Measurements from ENCODE around the gene TUBGCP6.

DNA sequence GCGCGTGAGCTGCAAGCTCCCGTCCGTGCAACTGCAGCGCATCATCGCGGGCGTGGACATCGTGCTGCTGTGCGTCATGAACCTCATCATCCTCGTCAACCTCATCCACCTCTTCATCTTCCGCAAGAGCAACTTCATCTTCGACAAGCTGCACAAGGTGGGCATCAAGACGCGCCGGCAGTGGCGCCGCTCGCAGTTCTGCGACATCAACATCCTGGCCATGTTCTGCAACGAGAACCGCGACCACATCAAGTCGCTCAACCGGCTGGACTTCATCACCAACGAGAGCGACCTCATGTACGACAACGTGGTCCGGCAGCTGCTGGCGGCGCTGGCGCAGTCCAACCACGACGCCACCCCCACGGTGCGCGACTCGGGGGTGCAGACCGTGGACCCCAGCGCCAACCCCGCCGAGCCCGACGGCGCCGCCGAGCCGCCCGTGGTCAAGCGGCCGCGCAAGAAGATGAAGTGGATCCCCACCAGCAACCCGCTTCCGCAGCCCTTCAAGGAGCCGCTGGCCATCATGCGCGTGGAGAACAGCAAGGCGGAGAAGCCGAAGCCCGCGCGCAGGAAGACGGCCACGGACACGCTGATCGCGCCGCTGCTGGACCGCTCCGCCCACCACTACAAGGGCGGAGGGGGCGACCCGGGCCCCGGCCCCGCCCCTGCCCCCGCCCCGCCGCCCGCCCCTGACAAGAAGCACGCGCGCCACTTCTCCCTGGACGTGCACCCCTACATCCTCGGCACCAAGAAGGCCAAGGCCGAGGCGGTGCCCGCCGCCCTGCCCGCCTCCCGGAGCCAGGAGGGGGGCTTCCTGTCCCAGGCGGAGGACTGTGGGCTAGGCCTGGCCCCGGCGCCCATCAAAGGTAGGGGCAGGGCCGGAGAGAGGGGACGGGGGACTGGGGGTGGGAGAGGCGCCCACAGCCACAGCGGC, 67.0 kb downstream of the TUBGCP6 start:
- TF ChIP-seq POLR2A (IDR thresholded peaks at IDR 0.05) (no peak), EP300 (IDR thresholded peaks at IDR 0.05) (no peak)
- TF ChIP-seq, protein P1, sequence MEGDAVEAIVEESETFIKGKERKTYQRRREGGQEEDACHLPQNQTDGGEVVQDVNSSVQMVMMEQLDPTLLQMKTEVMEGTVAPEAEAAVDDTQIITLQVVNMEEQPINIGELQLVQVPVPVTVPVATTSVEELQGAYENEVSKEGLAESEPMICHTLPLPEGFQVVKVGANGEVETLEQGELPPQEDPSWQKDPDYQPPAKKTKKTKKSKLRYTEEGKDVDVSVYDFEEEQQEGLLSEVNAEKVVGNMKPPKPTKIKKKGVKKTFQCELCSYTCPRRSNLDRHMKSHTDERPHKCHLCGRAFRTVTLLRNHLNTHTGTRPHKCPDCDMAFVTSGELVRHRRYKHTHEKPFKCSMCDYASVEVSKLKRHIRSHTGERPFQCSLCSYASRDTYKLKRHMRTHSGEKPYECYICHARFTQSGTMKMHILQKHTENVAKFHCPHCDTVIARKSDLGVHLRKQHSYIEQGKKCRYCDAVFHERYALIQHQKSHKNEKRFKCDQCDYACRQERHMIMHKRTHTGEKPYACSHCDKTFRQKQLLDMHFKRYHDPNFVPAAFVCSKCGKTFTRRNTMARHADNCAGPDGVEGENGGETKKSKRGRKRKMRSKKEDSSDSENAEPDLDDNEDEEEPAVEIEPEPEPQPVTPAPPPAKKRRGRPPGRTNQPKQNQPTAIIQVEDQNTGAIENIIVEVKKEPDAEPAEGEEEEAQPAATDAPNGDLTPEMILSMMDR (IDR thresholded peaks at IDR 0.05) = no peak
